Hepatocyte (in vitro differentiated cells): ENCODE measurements around the gene PHACTR1.

ENCODE experiments used
- EZH2 ChIP-seq: fragments of 200-600 bp; sonication (generic); IDR thresholded peaks from 2 replicates; pipeline ENCODE4 v1.6.1; 2016; ENCODE audit warnings: antibody characterized with exemption, mild to moderate bottlenecking, borderline replicate concordance
- TF ChIP-seq, protein P1 (sequence below): fragments of 200-600 bp; sonication (generic); IDR thresholded peaks from 2 replicates; pipeline ENCODE4 v1.5.1; 2016; ENCODE audit warnings: antibody characterized with exemption, mild to moderate bottlenecking; ENCODE audit not compliant: poor library complexity

DNA sequence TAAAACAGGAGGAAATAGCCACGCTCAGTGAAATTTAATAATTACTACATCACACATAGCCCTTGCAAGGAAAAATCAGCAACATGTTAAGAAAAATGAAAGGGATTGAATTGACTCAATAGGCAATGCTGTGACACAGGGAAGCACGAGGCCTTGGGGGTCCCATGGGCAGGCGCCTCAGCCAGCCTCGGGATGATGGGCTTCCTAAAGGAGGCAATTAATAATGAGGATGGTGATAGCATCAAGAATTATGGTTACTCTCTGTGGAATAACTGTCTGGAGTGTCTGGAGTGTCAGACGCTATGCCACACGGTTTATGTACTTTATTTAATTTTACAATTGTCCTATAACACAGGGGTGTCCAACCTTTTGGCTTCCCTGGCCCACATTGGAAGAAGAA, 481.6 kb downstream of the PHACTR1 start:
- TF ChIP-seq, protein P1, sequence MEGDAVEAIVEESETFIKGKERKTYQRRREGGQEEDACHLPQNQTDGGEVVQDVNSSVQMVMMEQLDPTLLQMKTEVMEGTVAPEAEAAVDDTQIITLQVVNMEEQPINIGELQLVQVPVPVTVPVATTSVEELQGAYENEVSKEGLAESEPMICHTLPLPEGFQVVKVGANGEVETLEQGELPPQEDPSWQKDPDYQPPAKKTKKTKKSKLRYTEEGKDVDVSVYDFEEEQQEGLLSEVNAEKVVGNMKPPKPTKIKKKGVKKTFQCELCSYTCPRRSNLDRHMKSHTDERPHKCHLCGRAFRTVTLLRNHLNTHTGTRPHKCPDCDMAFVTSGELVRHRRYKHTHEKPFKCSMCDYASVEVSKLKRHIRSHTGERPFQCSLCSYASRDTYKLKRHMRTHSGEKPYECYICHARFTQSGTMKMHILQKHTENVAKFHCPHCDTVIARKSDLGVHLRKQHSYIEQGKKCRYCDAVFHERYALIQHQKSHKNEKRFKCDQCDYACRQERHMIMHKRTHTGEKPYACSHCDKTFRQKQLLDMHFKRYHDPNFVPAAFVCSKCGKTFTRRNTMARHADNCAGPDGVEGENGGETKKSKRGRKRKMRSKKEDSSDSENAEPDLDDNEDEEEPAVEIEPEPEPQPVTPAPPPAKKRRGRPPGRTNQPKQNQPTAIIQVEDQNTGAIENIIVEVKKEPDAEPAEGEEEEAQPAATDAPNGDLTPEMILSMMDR: no peak
- TF ChIP-seq EZH2: no peak
